ENCODE measurements around the gene STX1A. TPM values are rescaled to one million over a fixed set of nuclear protein-coding genes. Genes with fewer than 3 reads are reported as not detected.

STX1A gene
- polyA plus RNA-seq, 1 experiment = 12.9 TPM

DNA sequence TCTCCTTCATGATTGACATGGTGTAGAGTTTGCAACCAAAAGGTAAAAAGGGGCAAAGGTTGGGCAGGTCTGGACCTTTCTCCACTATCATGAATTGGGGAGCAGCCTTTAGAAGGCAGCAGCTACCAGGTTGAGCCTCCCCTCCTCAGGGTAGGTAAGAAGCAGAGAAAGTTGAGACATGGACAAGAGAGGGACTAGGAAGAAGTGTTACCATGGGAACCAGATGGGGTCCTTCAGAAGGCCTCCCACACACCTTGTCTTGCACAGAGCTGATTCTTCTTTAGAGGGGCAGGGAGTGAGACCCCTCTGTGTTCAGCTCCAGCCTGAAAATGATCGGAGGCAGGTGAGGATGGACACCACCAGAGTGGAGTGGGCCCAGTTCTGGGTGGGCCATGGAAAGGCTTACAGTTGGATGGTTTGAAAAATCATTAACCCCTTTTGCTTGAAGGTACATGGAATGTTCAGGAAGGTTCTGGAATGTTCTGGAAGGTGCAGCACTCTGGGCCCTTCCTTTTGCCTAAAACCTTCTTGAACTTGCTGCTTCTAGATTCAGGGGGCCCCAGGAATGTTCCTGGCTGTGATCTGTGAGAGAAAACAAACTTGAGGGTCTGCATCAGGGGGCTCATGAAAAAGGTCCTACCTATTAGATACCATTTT is 44.9 kb downstream of the STX1A start:
- no peaks in the 10 kb centered on the region for H3K9me3 ChIP-seq (ENCODE audit: control insufficient read depth, insufficient read depth, low read length)
- DNase-seq (ENCODE audit: low read depth, low spot score) = no peak
- TF ChIP-seq, protein P1, sequence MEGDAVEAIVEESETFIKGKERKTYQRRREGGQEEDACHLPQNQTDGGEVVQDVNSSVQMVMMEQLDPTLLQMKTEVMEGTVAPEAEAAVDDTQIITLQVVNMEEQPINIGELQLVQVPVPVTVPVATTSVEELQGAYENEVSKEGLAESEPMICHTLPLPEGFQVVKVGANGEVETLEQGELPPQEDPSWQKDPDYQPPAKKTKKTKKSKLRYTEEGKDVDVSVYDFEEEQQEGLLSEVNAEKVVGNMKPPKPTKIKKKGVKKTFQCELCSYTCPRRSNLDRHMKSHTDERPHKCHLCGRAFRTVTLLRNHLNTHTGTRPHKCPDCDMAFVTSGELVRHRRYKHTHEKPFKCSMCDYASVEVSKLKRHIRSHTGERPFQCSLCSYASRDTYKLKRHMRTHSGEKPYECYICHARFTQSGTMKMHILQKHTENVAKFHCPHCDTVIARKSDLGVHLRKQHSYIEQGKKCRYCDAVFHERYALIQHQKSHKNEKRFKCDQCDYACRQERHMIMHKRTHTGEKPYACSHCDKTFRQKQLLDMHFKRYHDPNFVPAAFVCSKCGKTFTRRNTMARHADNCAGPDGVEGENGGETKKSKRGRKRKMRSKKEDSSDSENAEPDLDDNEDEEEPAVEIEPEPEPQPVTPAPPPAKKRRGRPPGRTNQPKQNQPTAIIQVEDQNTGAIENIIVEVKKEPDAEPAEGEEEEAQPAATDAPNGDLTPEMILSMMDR (IDR thresholded peaks at IDR 0.05; ENCODE audit: low read depth, low read length) = no peak
- ChIA-PET POLR2A (no interaction called here), CTCF (interaction anchor here (1.1 to 1.4 kb wide), 2 partner anchors 51 to 68 kb away, joined by 3 read pairs; no protein-coding TSS in a partner anchor)
- no peak overlapping the region for H3K4me3 ChIP-seq (ENCODE audit: low read depth, low read length)
- no peak overlapping the region for H3K27ac ChIP-seq (ENCODE audit: low read depth, low read length)
- no peaks in the 10 kb centered on the region for H3K27me3 ChIP-seq (ENCODE audit: control insufficient read depth, insufficient read depth, low read length)

DNA sequence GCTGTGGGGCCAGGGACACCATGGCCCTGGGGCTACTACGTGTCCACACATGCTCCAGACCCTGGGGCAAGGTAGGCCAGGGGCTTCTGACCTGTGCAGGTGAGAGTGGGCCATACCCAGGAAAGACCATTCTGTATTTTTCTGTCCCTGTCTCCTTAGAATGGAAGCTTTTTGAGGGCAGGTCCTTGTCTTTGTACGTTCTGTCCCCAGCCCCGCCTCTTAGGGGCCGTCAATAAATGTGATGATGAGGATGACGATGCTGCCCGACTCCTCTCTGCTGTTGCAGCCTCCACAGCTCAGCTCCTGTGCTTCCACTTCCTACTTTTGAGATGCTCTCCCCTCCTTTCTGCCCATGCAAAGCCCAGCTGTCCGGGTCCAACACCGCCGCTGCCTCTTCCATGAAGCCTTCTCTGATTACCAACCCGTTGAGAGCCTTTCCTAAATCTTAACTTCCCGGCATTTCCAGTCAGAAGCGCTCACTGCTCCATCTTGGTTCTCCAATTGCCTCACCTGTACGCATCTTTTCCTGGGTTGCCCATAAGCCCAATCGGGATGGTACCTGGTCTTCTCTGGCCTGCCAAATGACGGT is 47.5 kb downstream of the STX1A start:
- no peak for DNase-seq (ENCODE audit: low read depth, low spot score)
- POLR2A ChIA-PET = interaction anchor here (0.5 kb wide), 1 partner anchor 82 kb away, joined by 4 read pairs; no protein-coding TSS in a partner anchor
- H3K4me3 ChIP-seq (ENCODE audit: low read depth, low read length) = no peak overlapping the region
- no peaks in the 10 kb centered on the region for H3K9me3 ChIP-seq (ENCODE audit: control insufficient read depth, insufficient read depth, low read length)
- no peaks in the 10 kb centered on the region for H3K27me3 ChIP-seq (ENCODE audit: control insufficient read depth, insufficient read depth, low read length)
- CTCF ChIA-PET = interaction anchor here (1.5 kb wide), 1 partner anchor 65 kb away, joined by 3 read pairs; no protein-coding TSS in a partner anchor
- H3K27ac ChIP-seq (ENCODE audit: low read depth, low read length) = no peak overlapping the region
- TF ChIP-seq, protein P1 (IDR thresholded peaks at IDR 0.05; ENCODE audit: low read depth, low read length) = no peak

DNA sequence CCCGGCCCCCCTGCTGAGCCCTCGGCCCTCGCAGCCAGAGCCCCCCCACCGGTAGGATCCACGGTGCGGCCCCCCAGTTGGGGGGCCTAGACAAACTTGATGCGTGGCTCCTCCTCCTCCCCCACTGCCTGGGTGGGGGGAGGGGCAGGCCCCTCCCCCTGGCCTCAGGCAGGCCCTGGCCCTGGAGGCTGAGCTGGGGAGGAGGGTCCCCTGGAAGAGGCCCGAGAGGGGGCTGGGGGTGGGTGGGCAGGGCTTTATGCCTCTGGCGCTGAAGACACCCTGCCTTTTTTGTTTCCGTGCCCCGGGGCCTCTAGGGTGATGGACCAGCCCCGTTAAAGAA is 48.2 kb downstream of the STX1A start:
- TF ChIP-seq, protein P1 (IDR thresholded peaks at IDR 0.05; ENCODE audit: low read depth, low read length) = no peak
- H3K27me3 ChIP-seq (ENCODE audit: control insufficient read depth, insufficient read depth, low read length) = no peaks in the 10 kb centered on the region
- DNase-seq (ENCODE audit: low read depth, low spot score) = no peak
- H3K4me3 ChIP-seq (ENCODE audit: low read depth, low read length) = no peak overlapping the region
- CTCF ChIA-PET = no interaction called here
- H3K27ac ChIP-seq (ENCODE audit: low read depth, low read length) = no peak overlapping the region
- no peaks in the 10 kb centered on the region for H3K9me3 ChIP-seq (ENCODE audit: control insufficient read depth, insufficient read depth, low read length)
- POLR2A ChIA-PET = no interaction called here

DNA sequence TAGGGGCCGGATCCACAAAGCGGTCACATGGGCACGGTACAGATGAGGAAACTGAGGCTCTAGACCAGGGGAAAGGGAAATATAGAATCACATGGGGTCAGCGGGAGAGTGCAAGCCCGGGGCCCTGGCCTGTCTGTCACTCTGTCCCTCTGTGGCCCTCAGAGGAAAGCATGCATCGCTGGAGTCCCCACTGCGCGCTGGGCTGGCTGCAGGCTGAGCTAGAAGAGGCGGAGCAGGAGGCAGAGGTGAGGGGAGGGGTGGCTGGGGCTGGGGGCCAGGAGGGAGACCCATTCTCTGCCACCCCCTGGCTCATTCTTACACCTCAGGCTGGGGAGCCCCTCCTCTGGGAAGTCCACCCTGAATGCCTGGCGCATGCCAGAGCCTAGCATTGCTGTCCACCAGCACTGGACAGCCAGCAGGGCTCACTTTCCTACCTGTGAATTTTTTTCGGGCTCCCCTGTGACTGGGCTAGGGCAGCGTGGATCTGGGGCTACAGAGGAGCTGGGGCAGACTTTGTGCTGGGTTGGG is 49.5 kb downstream of the STX1A start:
- TF ChIP-seq, protein P1 (IDR thresholded peaks at IDR 0.05; ENCODE audit: low read depth, low read length) = no peak
- no peaks in the 10 kb centered on the region for H3K9me3 ChIP-seq (ENCODE audit: control insufficient read depth, insufficient read depth, low read length)
- H3K27ac ChIP-seq (ENCODE audit: low read depth, low read length) = no peak overlapping the region
- H3K27me3 ChIP-seq (ENCODE audit: control insufficient read depth, insufficient read depth, low read length) = peaks cover 3% of the 10 kb centered on the region
- ChIA-PET POLR2A (interaction anchor here (0.7 kb wide), 1 partner anchor 64 kb away, joined by 3 read pairs; no protein-coding TSS in a partner anchor), CTCF (interaction anchor here (0.7 kb wide), 1 partner anchor 40 kb away, joined by 3 read pairs; no protein-coding TSS in a partner anchor)
- H3K4me3 ChIP-seq (ENCODE audit: low read depth, low read length) = no peak overlapping the region
- DNase-seq (ENCODE audit: low read depth, low spot score) = no peak

DNA sequence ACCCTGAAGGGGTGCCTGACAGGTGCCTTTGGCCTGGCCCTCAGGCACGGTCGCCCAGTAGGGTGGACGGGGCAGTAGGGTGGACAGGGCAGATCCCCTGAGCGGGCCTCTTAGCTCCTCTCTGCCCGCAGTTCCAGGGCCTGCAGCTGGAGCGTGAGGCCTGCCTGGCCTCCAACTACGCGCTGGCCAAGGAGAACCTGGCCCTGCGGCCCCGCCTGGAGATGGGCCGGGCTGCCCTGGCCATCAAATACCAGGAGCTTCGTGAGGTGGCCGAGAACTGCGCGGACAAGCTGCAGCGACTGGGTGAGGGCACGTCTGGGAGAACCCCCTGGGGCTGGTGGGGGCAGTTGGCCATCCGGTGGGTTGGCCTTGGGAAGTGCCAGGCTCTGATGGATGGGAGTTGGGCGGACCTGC is 50.2 kb downstream of the STX1A start:
- ChIA-PET POLR2A (interaction anchor here (0.7 kb wide), 1 partner anchor 63 kb away, joined by 3 read pairs; no protein-coding TSS in a partner anchor), CTCF (no interaction called here)
- no peak for DNase-seq (ENCODE audit: low read depth, low spot score)

More for the DNA sequence above, 50.2 kb downstream of the STX1A start:
- Histone ChIP-seq H3K27me3 (ENCODE audit: control insufficient read depth, insufficient read depth, low read length) (peaks cover 5% of the 10 kb centered on the region), H3K27ac (ENCODE audit: low read depth, low read length) (no peak overlapping the region), H3K4me3 (ENCODE audit: low read depth, low read length) (peak overlapping the region; percentile 73), H3K9me3 (ENCODE audit: control insufficient read depth, insufficient read depth, low read length) (no peaks in the 10 kb centered on the region)
- TF ChIP-seq, protein P1 (IDR thresholded peaks at IDR 0.05; ENCODE audit: low read depth, low read length) = no peak
